Erythroblast (primary cell): ENCODE results near the gene PTK6.
"Not testable (repeated sequence)": the region's sequence is repeated elsewhere in the genome, so short reads cannot be mapped to it uniquely, and the experiment has no call there.

Experiments used
- DNase-seq, 2 experiments: peaks; one replicate each; lab custom pipeline; 2025; lab: John Stamatoyannopoulos, UW
- GATA1 ChIP-seq: IDR thresholded peaks from 2 replicates; pipeline ENCODE4 v1.6.1; 2011; ENCODE audit warnings: low read depth, mild to moderate bottlenecking, control low read depth, low read length, moderate library complexity
- POLR2A ChIP-seq: IDR thresholded peaks from 2 replicates; pipeline ENCODE4 v1.6.1; 2011; ENCODE audit warnings: mild to moderate bottlenecking, low read length

The PTK6 gene

DNA sequence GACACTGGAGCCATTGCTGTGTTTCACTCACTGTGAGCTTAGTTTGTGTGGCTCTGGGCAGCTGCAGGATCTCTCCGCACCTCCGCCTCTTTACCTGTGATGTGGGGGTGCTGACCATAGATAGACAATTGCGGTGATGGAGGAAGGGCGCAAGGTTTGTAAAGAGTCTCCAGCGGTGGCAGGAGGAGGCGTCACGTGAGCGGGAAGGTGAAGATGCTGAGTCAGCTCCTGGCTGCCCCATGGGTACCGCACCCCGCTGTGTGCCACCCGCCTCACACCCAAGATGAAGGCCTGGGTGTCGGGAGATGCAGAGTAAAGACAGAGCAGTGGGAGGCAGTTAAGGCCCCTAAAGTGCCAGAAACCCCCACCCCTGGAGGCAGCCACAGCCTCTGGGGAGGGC lies 55.7 kb downstream of the PTK6 start:
- no peak for TF ChIP-seq POLR2A
- no peak for TF ChIP-seq GATA1
- DNase-seq, result no peak

DNA sequence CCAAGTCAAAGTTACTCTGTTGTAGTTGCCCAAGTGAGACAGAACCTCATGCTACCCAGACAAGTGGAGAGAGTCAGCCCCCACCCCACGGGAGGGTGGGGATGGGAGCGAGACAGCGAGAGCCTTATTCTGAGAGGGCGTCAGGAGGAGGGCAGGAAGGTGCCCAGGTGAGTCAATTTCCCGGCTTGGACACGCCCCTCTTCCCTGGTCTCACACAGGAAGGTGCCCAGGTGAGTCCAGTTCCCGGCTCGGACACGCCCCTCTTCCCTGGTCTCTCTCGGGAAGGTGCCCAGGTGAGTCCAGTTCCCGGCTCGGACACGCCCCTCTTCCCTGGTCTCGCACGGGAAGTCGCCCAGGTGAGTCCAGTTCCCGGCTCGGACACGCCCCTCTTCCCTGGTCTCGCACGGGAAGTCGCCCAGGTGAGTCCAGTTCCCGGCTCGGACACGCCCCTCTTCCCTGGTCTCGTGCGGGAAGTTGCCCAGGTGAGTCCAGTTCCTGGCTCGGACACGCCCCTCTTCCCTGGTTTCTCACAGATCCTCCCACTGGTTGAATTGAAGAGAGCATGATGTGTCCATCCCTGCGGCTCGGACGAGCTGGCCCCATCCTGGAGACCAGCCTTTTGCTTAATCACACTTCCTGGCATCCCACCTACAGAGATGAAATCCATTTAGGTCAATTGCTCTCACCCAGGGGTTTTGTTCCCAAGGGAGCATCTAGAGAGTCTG lies 57.3 kb downstream of the PTK6 start:
- not testable (repeated sequence) for DNase-seq

DNA sequence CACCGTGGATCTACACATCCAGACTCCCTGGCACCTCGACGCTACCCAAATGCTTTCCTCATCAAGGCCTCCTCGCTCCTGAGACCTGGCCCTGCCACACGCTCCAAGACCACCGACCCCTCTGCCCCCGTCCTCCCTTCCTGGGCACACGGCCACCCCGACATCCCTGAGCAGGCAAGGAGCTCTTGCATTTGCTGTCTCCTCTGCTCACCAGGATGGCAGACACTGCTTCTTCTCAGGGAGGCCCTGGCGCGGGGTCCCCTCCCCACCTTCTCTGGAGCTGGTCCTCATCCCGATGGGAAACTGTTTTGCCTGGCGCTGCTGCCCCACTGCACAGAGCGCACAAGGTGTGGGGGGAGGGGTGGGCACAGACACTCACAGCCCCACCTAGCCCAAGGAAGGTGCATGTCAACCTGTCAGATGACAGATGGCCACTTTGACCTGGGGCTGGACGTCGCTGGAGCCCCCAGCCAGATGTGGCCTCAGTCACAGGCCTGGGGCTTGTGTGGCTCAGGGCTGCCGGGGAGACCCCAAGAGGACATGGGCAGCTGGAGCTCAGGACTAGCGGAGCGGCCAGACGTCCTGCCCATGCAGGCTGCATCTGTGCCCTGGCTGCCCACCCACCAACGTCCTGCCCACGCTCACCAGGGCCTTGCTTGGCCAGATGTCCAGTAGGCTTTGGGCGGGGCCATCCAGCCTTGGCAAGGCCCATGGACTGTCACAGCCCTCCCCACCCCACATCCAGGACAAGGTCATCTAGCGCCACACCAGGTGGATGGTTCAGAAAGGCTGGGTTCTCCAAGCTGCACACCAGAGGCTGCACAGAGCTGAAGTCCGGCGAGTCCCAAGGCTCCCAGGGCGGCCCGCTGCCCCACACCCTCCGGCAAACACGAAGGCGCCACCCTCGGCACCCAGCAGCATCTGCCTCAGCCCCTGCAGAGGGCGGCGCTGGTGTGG lies 58.6 kb downstream of the PTK6 start:
- TF ChIP-seq GATA1 (no peak), POLR2A (no peak)
- no peak for DNase-seq
